ENCODE data around the gene ERG. TPM values are rescaled to one million over a fixed set of nuclear protein-coding genes. Genes with fewer than 3 reads are reported as not detected.
A peak's percentile ranks its signal among the peaks of the same experiment; 100 is the strongest.

ERG gene
- total and polyA plus RNA-seq, 2 donors (not counting 1 experiment from before 2014, with no cell fraction given) = under 0.01 TPM; not detected in 1

DNA sequence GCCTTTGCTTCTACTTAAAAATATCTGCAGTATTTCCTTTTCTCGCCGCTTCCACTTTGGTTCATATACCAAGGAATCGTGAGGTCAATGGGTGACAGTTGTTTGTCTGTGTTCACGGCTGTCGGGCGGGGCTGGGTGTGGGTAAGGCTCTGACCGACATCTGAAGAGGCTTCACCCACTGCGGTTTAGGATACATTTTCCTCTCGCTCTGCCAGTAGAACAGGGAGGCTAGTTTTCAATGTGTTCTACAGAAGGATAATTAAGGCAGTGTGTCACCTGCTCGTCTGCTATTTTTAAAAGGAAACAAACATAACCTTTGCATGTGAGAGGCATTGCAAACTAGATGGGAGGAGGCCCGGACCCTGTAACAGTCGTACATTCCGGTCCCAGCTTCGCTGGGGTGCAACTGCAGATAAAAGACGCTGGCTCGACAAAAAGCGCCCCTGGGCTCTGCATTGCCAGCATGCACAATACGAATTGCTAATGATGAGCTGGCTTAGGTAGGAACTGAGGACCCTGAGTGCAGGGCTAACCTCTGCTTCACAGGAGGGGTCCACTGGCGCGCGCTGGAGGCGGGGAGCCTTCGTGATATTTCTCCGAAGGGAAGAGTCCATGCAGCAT lies 8.5 kb upstream of the ERG start:
- H3K4me2 ChIP-seq (ENCODE audit: extremely low read depth, insufficient read depth, low read length) = no peak overlapping the region
- no peak for DNase-seq (ENCODE audit: low read depth in 2 of 2)
- H2AFZ ChIP-seq (ENCODE audit: low read length) = no peak overlapping the region
- H3K9me3 ChIP-seq (ENCODE audit: control insufficient read depth, insufficient read depth, low read depth, low read length) = no peaks in the 10 kb centered on the region
- H3K79me2 ChIP-seq (ENCODE audit: control insufficient read depth, insufficient read depth, low read length) = no peaks in the 10 kb centered on the region
- H3K4me1 ChIP-seq (ENCODE audit: control insufficient read depth, extremely low read depth, insufficient read depth, low read length) = peaks cover 4% of the 10 kb centered on the region
- no peak overlapping the region for H3K27ac ChIP-seq (ENCODE audit: insufficient read depth, low read length)
- no peak overlapping the region for H3K9ac ChIP-seq (ENCODE audit: insufficient read depth, low read length)
- no peak overlapping the region for H3K4me3 ChIP-seq (replicated peaks in 1 of 4; ENCODE audit: control extremely low read depth in 1 of 4, insufficient read depth in 1 of 4, low read depth in 3 of 4, low read length in 4 of 4)
- H3K27me3 ChIP-seq (ENCODE audit: control insufficient read depth, insufficient read depth, low read length) = peaks cover 3% of the 10 kb centered on the region
- H4K20me1 ChIP-seq (ENCODE audit: control insufficient read depth, extremely low read depth, insufficient read depth, low read length) = no peaks in the 10 kb centered on the region
- TF ChIP-seq, protein P1, sequence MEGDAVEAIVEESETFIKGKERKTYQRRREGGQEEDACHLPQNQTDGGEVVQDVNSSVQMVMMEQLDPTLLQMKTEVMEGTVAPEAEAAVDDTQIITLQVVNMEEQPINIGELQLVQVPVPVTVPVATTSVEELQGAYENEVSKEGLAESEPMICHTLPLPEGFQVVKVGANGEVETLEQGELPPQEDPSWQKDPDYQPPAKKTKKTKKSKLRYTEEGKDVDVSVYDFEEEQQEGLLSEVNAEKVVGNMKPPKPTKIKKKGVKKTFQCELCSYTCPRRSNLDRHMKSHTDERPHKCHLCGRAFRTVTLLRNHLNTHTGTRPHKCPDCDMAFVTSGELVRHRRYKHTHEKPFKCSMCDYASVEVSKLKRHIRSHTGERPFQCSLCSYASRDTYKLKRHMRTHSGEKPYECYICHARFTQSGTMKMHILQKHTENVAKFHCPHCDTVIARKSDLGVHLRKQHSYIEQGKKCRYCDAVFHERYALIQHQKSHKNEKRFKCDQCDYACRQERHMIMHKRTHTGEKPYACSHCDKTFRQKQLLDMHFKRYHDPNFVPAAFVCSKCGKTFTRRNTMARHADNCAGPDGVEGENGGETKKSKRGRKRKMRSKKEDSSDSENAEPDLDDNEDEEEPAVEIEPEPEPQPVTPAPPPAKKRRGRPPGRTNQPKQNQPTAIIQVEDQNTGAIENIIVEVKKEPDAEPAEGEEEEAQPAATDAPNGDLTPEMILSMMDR (conservative IDR thresholded peaks at IDR 0.05 in 1 of 2, IDR thresholded peaks at IDR 0.05 in 1 of 2; ENCODE audit: low read depth in 1 of 2, low read length in 2 of 2) = no peak
- TF ChIP-seq EZH2 (IDR thresholded peaks at IDR 0.05; ENCODE audit: low read length, missing control alignments) = no peak
- H3K36me3 ChIP-seq (ENCODE audit: control insufficient read depth, insufficient read depth, low read length) = no peaks in the 10 kb centered on the region

DNA sequence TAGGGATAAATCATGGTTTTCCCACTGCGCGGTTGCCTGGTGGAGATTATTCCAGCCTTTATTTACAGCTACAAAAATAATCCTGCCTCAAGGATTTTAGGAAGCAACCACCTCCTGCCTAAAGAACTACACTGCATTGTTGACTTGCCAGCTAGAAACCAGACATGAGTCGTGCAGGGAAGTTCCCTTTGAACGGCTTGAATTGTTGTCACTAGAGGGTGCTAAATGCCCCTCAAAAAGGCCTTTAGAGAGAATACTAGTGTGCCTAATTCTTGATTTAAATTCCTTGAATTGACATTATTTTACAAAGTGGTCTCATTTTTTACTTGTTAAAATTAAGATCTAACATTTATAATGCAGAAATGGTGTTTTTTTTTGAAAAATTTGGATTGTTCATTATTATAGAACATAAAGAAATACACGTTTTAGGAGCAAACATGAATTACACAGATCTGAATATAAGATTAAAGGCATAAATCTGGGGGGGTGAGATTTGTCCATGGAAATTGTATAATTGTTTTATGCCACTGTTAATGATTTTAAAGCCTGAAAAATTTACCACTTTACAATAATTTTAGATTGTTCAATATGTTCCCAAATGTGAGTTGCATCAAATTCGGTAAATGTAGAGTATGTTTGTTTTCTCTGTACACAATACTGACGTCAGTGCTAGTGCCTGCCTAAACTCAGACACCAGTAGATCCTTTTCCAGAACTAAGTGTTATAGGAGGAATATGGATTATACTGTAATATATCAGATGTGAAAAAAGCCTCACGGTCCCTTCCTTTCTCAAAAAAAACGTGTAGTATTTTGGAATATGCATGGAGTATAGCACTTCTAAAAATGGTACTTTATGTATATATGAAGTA lies 7.6 kb upstream of the ERG start:
- H3K9me3 ChIP-seq (ENCODE audit: control insufficient read depth, insufficient read depth, low read depth, low read length) = no peaks in the 10 kb centered on the region
- H3K27me3 ChIP-seq (ENCODE audit: control insufficient read depth, insufficient read depth, low read length) = peaks cover 3% of the 10 kb centered on the region
- TF ChIP-seq EZH2 (IDR thresholded peaks at IDR 0.05; ENCODE audit: low read length, missing control alignments) = no peak
- TF ChIP-seq, protein P1 (conservative IDR thresholded peaks at IDR 0.05 in 1 of 2, IDR thresholded peaks at IDR 0.05 in 1 of 2; ENCODE audit: low read depth in 1 of 2, low read length in 2 of 2) = peak; percentile 77 to 81
- no peak overlapping the region for H3K9ac ChIP-seq (ENCODE audit: insufficient read depth, low read length)
- H3K36me3 ChIP-seq (ENCODE audit: control insufficient read depth, insufficient read depth, low read length) = no peaks in the 10 kb centered on the region
- no peaks in the 10 kb centered on the region for H4K20me1 ChIP-seq (ENCODE audit: control insufficient read depth, extremely low read depth, insufficient read depth, low read length)
- no peak overlapping the region for H3K27ac ChIP-seq (ENCODE audit: insufficient read depth, low read length)
- H2AFZ ChIP-seq (ENCODE audit: low read length) = no peak overlapping the region
- H3K4me2 ChIP-seq (ENCODE audit: extremely low read depth, insufficient read depth, low read length) = no peak overlapping the region
- DNase-seq (ENCODE audit: low read depth in 2 of 2) = peak; percentile 70 to 80
- no peaks in the 10 kb centered on the region for H3K79me2 ChIP-seq (ENCODE audit: control insufficient read depth, insufficient read depth, low read length)
- peaks cover 4% of the 10 kb centered on the region for H3K4me1 ChIP-seq (ENCODE audit: control insufficient read depth, extremely low read depth, insufficient read depth, low read length)
- no peak overlapping the region for H3K4me3 ChIP-seq (replicated peaks in 1 of 4; ENCODE audit: control extremely low read depth in 1 of 4, insufficient read depth in 1 of 4, low read depth in 3 of 4, low read length in 4 of 4)

DNA sequence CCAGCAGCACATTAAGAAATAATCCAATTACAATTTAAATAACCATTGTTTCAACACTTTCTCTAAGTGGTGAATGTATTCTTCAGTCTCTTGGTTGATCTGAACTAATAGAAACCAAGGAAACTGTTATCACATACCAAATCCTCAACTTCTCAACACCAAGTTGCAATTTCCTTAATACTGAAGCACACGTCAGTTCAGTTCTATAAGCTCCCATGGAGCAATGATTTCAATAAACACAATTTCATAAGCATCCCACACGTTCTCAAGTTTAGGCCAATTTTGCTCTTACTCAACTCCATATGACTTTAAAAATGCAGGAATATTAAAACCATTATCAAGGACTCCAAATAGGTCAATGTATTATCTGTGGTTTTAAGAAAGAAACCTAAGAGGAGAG lies 5.8 kb upstream of the ERG start:
- TF ChIP-seq, protein P1 (conservative IDR thresholded peaks at IDR 0.05 in 1 of 2, IDR thresholded peaks at IDR 0.05 in 1 of 2; ENCODE audit: low read depth in 1 of 2, low read length in 2 of 2) = no peak
- TF ChIP-seq EZH2 (IDR thresholded peaks at IDR 0.05; ENCODE audit: low read length, missing control alignments) = no peak
- Histone ChIP-seq H3K79me2 (ENCODE audit: control insufficient read depth, insufficient read depth, low read length) (no peaks in the 10 kb centered on the region), H3K9me3 (ENCODE audit: control insufficient read depth, insufficient read depth, low read depth, low read length) (no peaks in the 10 kb centered on the region), H3K9ac (ENCODE audit: insufficient read depth, low read length) (no peak overlapping the region), H3K4me2 (ENCODE audit: extremely low read depth, insufficient read depth, low read length) (no peak overlapping the region), H3K4me3 (replicated peaks in 1 of 4; ENCODE audit: control extremely low read depth in 1 of 4, insufficient read depth in 1 of 4, low read depth in 3 of 4, low read length in 4 of 4) (no peak overlapping the region), H3K4me1 (ENCODE audit: control insufficient read depth, extremely low read depth, insufficient read depth, low read length) (peaks cover 4% of the 10 kb centered on the region), H3K27me3 (ENCODE audit: control insufficient read depth, insufficient read depth, low read length) (peaks cover 3% of the 10 kb centered on the region), H4K20me1 (ENCODE audit: control insufficient read depth, extremely low read depth, insufficient read depth, low read length) (no peaks in the 10 kb centered on the region), H3K36me3 (ENCODE audit: control insufficient read depth, insufficient read depth, low read length) (no peaks in the 10 kb centered on the region), H3K27ac (ENCODE audit: insufficient read depth, low read length) (no peak overlapping the region), H2AFZ (ENCODE audit: low read length) (no peak overlapping the region)
- DNase-seq (ENCODE audit: low read depth in 2 of 2) = peak in 1 of 2 donors; percentile 12

All from fibroblast of lung (primary cell).